Keratinocyte (primary cell): ENCODE results near the gene CYB561A3. TPM values are rescaled to one million over a fixed set of nuclear protein-coding genes. Genes with fewer than 3 reads are reported as not detected.

Experiments used
- DNase-seq: peaks from one replicate; pipeline ENCODE4 v3.0.0-alpha.2; 2011; ENCODE audit warnings: low read depth, missing footprints, low spot score
- FAIRE-seq: peaks from 2 replicates; lab custom pipeline; 2011; peaks lifted over from hg19 to GRCh38; lab: Jason Lieb, UNC
- H2AFZ ChIP-seq: 2 replicates; pipeline ENCODE4 v1.6.0; 2012; ENCODE audit warnings: low read length, control low read depth, inconsistent platforms; ENCODE audit not compliant: control insufficient read depth
- H3K27ac ChIP-seq: 2 replicates; pipeline ENCODE4 v1.5.1; 2011; ENCODE audit warnings: low read length; ENCODE audit not compliant: control insufficient read depth, insufficient read depth
- H3K27me3 ChIP-seq: 3 replicates; pipeline ENCODE4 v1.6.0; 2011; ENCODE audit warnings: low read length; ENCODE audit not compliant: control insufficient read depth, insufficient read depth; ENCODE audit errors: extremely low read depth
- H3K36me3 ChIP-seq, 2 experiments: 2 replicates in 1 of 2; 3 replicates in 1 of 2; pipeline ENCODE4 v1.5.1; 2011; ENCODE audit warnings: low read length in 2 of 2, mild to moderate bottlenecking in 1 of 2; ENCODE audit not compliant: control insufficient read depth in 2 of 2, insufficient read depth in 2 of 2; ENCODE audit errors: extremely low read depth in 1 of 2
- H3K4me1 ChIP-seq: 3 replicates; pipeline ENCODE4 v1.5.1; 2011; ENCODE audit warnings: low read length; ENCODE audit not compliant: control insufficient read depth, insufficient read depth; ENCODE audit errors: extremely low read depth
- H3K4me2 ChIP-seq: 3 replicates; pipeline ENCODE4 v1.6.0; 2011; ENCODE audit warnings: low read depth, low read length; ENCODE audit not compliant: control insufficient read depth, insufficient read depth; ENCODE audit errors: extremely low read depth
- H3K4me3 ChIP-seq, 3 experiments: fragments of 200-600 bp in 1 of 3; sonication (generic) in 1 of 3; 2 replicates in 2 of 3; 3 replicates in 1 of 3; pipeline ENCODE4 v1.5.1; 2011 to 2016; ENCODE audit warnings: low read length in 3 of 3, mild to moderate bottlenecking in 3 of 3, control low read depth in 2 of 3, inconsistent platforms in 1 of 3, low read depth in 1 of 3, mixed read lengths in 1 of 3, mixed run types in 1 of 3, moderate library complexity in 1 of 3; ENCODE audit not compliant: control insufficient read depth in 2 of 3, insufficient read depth in 2 of 3; ENCODE audit errors: extremely low read depth in 1 of 3
- H3K79me2 ChIP-seq: 2 replicates; pipeline ENCODE4 v1.6.0; 2012; ENCODE audit warnings: low read length; ENCODE audit not compliant: control insufficient read depth, insufficient read depth
- H3K9ac ChIP-seq: 3 replicates; pipeline ENCODE4 v1.6.0; 2011; ENCODE audit warnings: low read length; ENCODE audit not compliant: control insufficient read depth, insufficient read depth; ENCODE audit errors: extremely low read depth
- H3K9me1 ChIP-seq: 3 replicates; pipeline ENCODE4 v1.6.0; 2011; ENCODE audit warnings: low read length; ENCODE audit not compliant: control insufficient read depth, insufficient read depth; ENCODE audit errors: extremely low read depth
- H3K9me3 ChIP-seq: 2 replicates; pipeline ENCODE4 v1.5.1; 2012; ENCODE audit warnings: low read depth, low read length; ENCODE audit not compliant: control insufficient read depth
- H4K20me1 ChIP-seq: 3 replicates; pipeline ENCODE4 v1.6.0; 2011; ENCODE audit warnings: low read length; ENCODE audit not compliant: control insufficient read depth, insufficient read depth; ENCODE audit errors: extremely low read depth
- CTCF ChIP-seq, 3 experiments: IDR thresholded peaks in 1 of 3; conservative IDR thresholded peaks in 1 of 3; optimal IDR thresholded peaks in 1 of 3; 2 replicates in 2 of 3; 3 replicates in 1 of 3; pipeline versions ENCODE3 to v1.5.1; 2011; ENCODE audit warnings: low read length in 3 of 3, mild to moderate bottlenecking in 3 of 3, moderate library complexity in 2 of 3, control low read depth in 1 of 3, inconsistent platforms in 1 of 3; ENCODE audit not compliant: insufficient read depth in 2 of 3; ENCODE audit errors: extremely low read depth in 1 of 3
- EZH2 ChIP-seq: IDR thresholded peaks from one replicate; pipeline ENCODE4 v1.6.1; 2012; ENCODE audit warnings: inconsistent platforms, mild to moderate bottlenecking, low read length, moderate library complexity
- dilution Hi-C: fragments of 300-500 bp; cut with MboI; formaldehyde crosslinking; loops from one replicate; pipeline ENCODE4 v1.7.0; 2020; ENCODE audit warnings: low sequenced_read_pairs; ENCODE audit not compliant: extremely low pct_ligation_motif_present
- polyA plus RNA-seq, 5 experiments: library from polyadenylated mRNA; depleted of rRNA in 3 of 5; stranded (reverse) in 3 of 5; stranded (forward) in 1 of 5; unstranded in 1 of 5; fragments of >200 nt; gene quantifications; 1 replicate in 1 of 5; 2 replicates in 3 of 5; 3 replicates in 1 of 5; pipeline versions ENCODE4 v1.2.1 to v1.2.3, GENCODE V29; 2011 to 2012; ENCODE audit warnings: missing spikeins in 2 of 5, low read depth in 1 of 5, low replicate concordance in 1 of 5

Gene CYB561A3
- polyA plus RNA-seq, 1 donor (not counting 4 experiments of a cell fraction or from before 2014, with no cell fraction given), result 42.3 TPM

GRCh38 chr11:61328351-61328750, 33.3 kb downstream of the CYB561A3 start:
- Histone ChIP-seq H3K4me3 (no peak overlapping the region), H4K20me1 (peaks cover 8% of the 10 kb centered on the region), H3K4me2 (no peak overlapping the region), H3K4me1 (peaks cover 34% of the 10 kb centered on the region), H3K9me3 (no peaks in the 10 kb centered on the region), H3K9me1 (peaks cover 4% of the 10 kb centered on the region), H3K27ac (no peak overlapping the region), H3K27me3 (no peaks in the 10 kb centered on the region), H3K79me2 (peaks cover 69% of the 10 kb centered on the region), H3K36me3 (peaks cover 22 to 46% of the 10 kb centered on the region in 2 experiments), H2AFZ (no peak overlapping the region), H3K9ac (no peak overlapping the region)
- dilution Hi-C loops, result no loop called here
- TF ChIP-seq CTCF (optimal IDR thresholded peaks at IDR 0.05 in 1 of 3, IDR thresholded peaks at IDR 0.05 in 1 of 3, conservative IDR thresholded peaks at IDR 0.05 in 1 of 3; ENCODE audit: extremely low read depth in 1 of 3, insufficient read depth in 2 of 3, low read length in 3 of 3), result no peak
- no peak for TF ChIP-seq EZH2
- no peak for DNase-seq
- FAIRE-seq, result no peak

GRCh38 chr11:61327669-61328071, 34.0 kb downstream of the CYB561A3 start:
- peaks cover 34% of the 10 kb centered on the region for H3K4me1 ChIP-seq
- no peaks in the 10 kb centered on the region for H3K27me3 ChIP-seq
- no peak overlapping the region for H3K4me2 ChIP-seq
- H3K4me3 ChIP-seq, result no peak overlapping the region
- FAIRE-seq (no peak), DNase-seq (no peak)
- H4K20me1 ChIP-seq, result peaks cover 8% of the 10 kb centered on the region
- H3K9me1 ChIP-seq, result peaks cover 4% of the 10 kb centered on the region
- peaks cover 67% of the 10 kb centered on the region for H3K79me2 ChIP-seq
- no peak overlapping the region for H3K9ac ChIP-seq
- TF ChIP-seq EZH2 (no peak), CTCF (optimal IDR thresholded peaks at IDR 0.05 in 1 of 3, IDR thresholded peaks at IDR 0.05 in 1 of 3, conservative IDR thresholded peaks at IDR 0.05 in 1 of 3; ENCODE audit: extremely low read depth in 1 of 3, insufficient read depth in 2 of 3, low read length in 3 of 3) (no peak)
- dilution Hi-C loops, result no loop called here
- no peaks in the 10 kb centered on the region for H3K9me3 ChIP-seq
- H2AFZ ChIP-seq, result no peak overlapping the region
- peaks cover 26 to 50% of the 10 kb centered on the region in 2 experiments for H3K36me3 ChIP-seq
- no peak overlapping the region for H3K27ac ChIP-seq
